ENCODE results near the gene SMIM10L1. TPM values are rescaled to one million over a fixed set of nuclear protein-coding genes. Genes with fewer than 3 reads are reported as not detected.

SMIM10L1 gene
- total and polyA plus RNA-seq, 2 of the 8 experiments (the other 6 are each of a cell fraction or from before 2014, with no cell fraction given) = 3.7 to 14.2 TPM

DNA sequence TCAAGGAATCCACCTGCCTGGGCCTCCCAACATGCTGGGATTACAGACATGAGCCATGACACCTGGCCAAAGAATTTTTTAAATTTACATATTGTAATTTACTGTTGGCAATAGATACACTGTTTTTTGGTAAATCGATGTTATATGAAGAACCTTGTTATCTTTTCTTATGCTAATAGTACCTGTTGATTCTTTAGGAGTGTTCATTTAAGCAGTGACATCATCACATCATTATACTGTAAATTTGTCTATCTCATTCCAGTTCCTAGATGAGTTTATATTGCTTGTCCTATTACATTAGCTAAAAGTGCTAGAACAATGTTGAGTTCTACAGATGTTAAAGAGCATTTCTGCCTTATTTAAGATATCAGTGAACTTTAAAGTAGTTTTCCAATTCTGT lies 23.6 kb upstream of the SMIM10L1 start:
- H2AK5ac ChIP-seq (ENCODE audit: low read depth, low read length) = no peak overlapping the region
- no peak overlapping the region for H2BK15ac ChIP-seq (ENCODE audit: low read length)
- H4K91ac ChIP-seq (replicated peaks; ENCODE audit: insufficient read length, low read length) = no peak overlapping the region
- no peak overlapping the region for H3K4me2 ChIP-seq (ENCODE audit: insufficient read depth in 1 of 2, low read depth in 2 of 2, low read length in 2 of 2)
- H4K20me1 ChIP-seq (replicated peaks in 1 of 2; ENCODE audit: control insufficient read depth in 1 of 2, insufficient read depth in 2 of 2, low read length in 2 of 2) = no peaks in the 10 kb centered on the region
- POLR2A ChIA-PET (ENCODE audit: partially characterized antibody) = no interaction called here
- H3K56ac ChIP-seq (replicated peaks; ENCODE audit: insufficient read length, low read depth, low read length) = no peak overlapping the region
- no peak overlapping the region for H4K5ac ChIP-seq (ENCODE audit: insufficient read length, low read depth, low read length)
- peaks cover 0 to 3% of the 10 kb centered on the region in 2 experiments; a peak in 1 of 4 replicates for H3K9me3 ChIP-seq (ENCODE audit: insufficient read depth in 2 of 2, low read depth in 1 of 2, low read length in 1 of 2)
- no peak overlapping the region for H2BK20ac ChIP-seq (ENCODE audit: low read length)
- WGBS, 2 experiments (ENCODE audit: extremely low coverage in 1 of 2, insufficient coverage in 1 of 2, insufficient read length in 1 of 2, insufficient replicate concordance in 2 of 2, low coverage in 1 of 2, low lambda C conversion rate in 2 of 2, missing lambda C conversion rate in 1 of 2) = 76% methylated on average over 1 of the region's 1 CpG; no CpG with 5 or more reads in 1 of the 2 experiments
- DNase-seq (ENCODE audit: low read depth in 1 of 2, low spot score in 2 of 2) (no peak), FAIRE-seq (no peak)
- no peak overlapping the region for H2BK120ac ChIP-seq (replicated peaks; ENCODE audit: low read depth, low read length)
- H3K79me2 ChIP-seq (ENCODE audit: control insufficient read depth in 1 of 2, insufficient read depth in 2 of 2, low read length in 2 of 2) = peaks cover 0 to 65% of the 10 kb centered on the region in 2 experiments; a peak in 2 of 4 replicates
- H2BK5ac ChIP-seq (ENCODE audit: low read depth, low read length) = no peak overlapping the region
- no peaks in the 10 kb centered on the region for H3K23me2 ChIP-seq (ENCODE audit: low read depth, low read length)
- H3K79me1 ChIP-seq (ENCODE audit: low read depth, low read length) = no peaks in the 10 kb centered on the region; the same call in 1 of the 2 replicates
- peaks cover 0 to 8% (median 3%) of the 10 kb centered on the region in 4 experiments; a peak in 4 of 8 replicates for H3K36me3 ChIP-seq (ENCODE audit: control insufficient read depth in 2 of 4, insufficient read depth in 4 of 4, low read length in 3 of 4)
- H3K18ac ChIP-seq (ENCODE audit: extremely low read depth, low read length) = no peak overlapping the region
- no peaks in the 10 kb centered on the region for H3K4me1 ChIP-seq (replicated peaks in 1 of 4; ENCODE audit: control insufficient read depth in 3 of 4, insufficient read depth in 4 of 4, low read length in 3 of 4)
- H4K8ac ChIP-seq (ENCODE audit: extremely low read depth, insufficient read depth, low read length) = no peak overlapping the region
- H2AFZ ChIP-seq (ENCODE audit: low read length) = no peak overlapping the region
- H3K27me3 ChIP-seq (replicated peaks in 1 of 4; ENCODE audit: control insufficient read depth in 3 of 4, extremely low read depth in 1 of 4, insufficient read depth in 3 of 4, low read length in 3 of 4) = no peaks in the 10 kb centered on the region
- H3K4me3 ChIP-seq (ENCODE audit: extremely low read depth in 1 of 4, insufficient read depth in 2 of 4, low read depth in 3 of 4, low read length in 4 of 4) = no peak overlapping the region
- no peak overlapping the region for H3K4ac ChIP-seq (replicated peaks; ENCODE audit: insufficient read length, low read depth, low read length)
- no peak overlapping the region for H2BK12ac ChIP-seq (ENCODE audit: low read depth, low read length)
- H3K14ac ChIP-seq (ENCODE audit: insufficient read length) = no peak overlapping the region
- no peak overlapping the region for H3K9ac ChIP-seq (replicated peaks in 1 of 4; ENCODE audit: extremely low read depth in 1 of 4, low read depth in 3 of 4, low read length in 3 of 4)
- no peak overlapping the region for H3K27ac ChIP-seq (ENCODE audit: low read depth, low read length)
- CTCF ChIA-PET (ENCODE audit: partially characterized antibody) = interaction anchor here (1.3 kb wide), 1 partner anchor 11 kb away, joined by 5 read pairs; no protein-coding TSS in a partner anchor
- H3K23ac ChIP-seq (ENCODE audit: insufficient read length) = no peak overlapping the region
- TF ChIP-seq PHF8 (conservative IDR thresholded peaks at IDR 0.05; ENCODE audit: low read depth, low read length) (no peak), SIX5 (IDR thresholded peaks at IDR 0.05; ENCODE audit: low read depth, low read length) (no peak), HDAC2 (IDR thresholded peaks at IDR 0.05; ENCODE audit: borderline replicate concordance in 1 of 2, low read depth in 2 of 2, low read length in 2 of 2) (no peak), TCF12 (IDR thresholded peaks at IDR 0.05; ENCODE audit: low read depth, low read length) (no peak), SIN3A (conservative IDR thresholded peaks at IDR 0.05 in 1 of 2, IDR thresholded peaks at IDR 0.05 in 1 of 2; ENCODE audit: low read depth in 1 of 2, low read length in 2 of 2) (no peak), KDM4A (IDR thresholded peaks at IDR 0.05; ENCODE audit: low read depth, low read length, severe bottlenecking) (no peak), EP300 (IDR thresholded peaks at IDR 0.05; ENCODE audit: borderline replicate concordance in 1 of 2, low read depth in 2 of 2, low read length in 2 of 2) (no peak), EGR1 (IDR thresholded peaks at IDR 0.05; ENCODE audit: borderline replicate concordance, low read depth, low read length) (no peak), SAP30 (IDR thresholded peaks at IDR 0.05; ENCODE audit: insufficient read depth, insufficient replicate concordance, low read length) (no peak), SRF (IDR thresholded peaks at IDR 0.05; ENCODE audit: low read depth, low read length) (no peak), RAD21 (IDR thresholded peaks at IDR 0.05 in 1 of 2, conservative IDR thresholded peaks at IDR 0.05 in 1 of 2; ENCODE audit: low read depth in 2 of 2, low read length in 2 of 2) (no peak), CHD2 (IDR thresholded peaks at IDR 0.05; ENCODE audit: low read length) (no peak), SUZ12 (IDR thresholded peaks at IDR 0.05; ENCODE audit: low read length) (no peak)
